WTC11 (cell line): ENCODE measurements around the gene RHOBTB3. TPM values are rescaled to one million over a fixed set of nuclear protein-coding genes. Genes with fewer than 3 reads are reported as not detected.

Experiments used
- ATAC-seq: fragments of 200-7000 bp; cut with Tn5 transposase; 2 replicates; pipeline ENCODE4 v1.10.0; 2021; ENCODE audit warnings: mild to moderate bottlenecking, moderate library complexity
- CTCF ChIA-PET: fragments of 300-600 bp; sonication (Branson Sonifier 250); formaldehyde crosslinking; loops from one replicate; lab custom pipeline; 2021; ENCODE audit warnings: antibody characterized with exemption; lab: Charles Lee
- POLR2A ChIA-PET: fragments of 350-600 bp; sonication (Branson Sonifier 250); formaldehyde crosslinking; loops from one replicate; lab custom pipeline; 2021; ENCODE audit warnings: antibody characterized with exemption; lab: Charles Lee
- DNase-seq: peaks from one replicate; pipeline ENCODE4 v3.0.0; 2021; ENCODE audit warnings: low spot score
- H3K27ac Mint-ChIP-seq: 2 replicates; pipeline ENCODE4 v1.8.0; 2021; ENCODE audit warnings: mixed read lengths
- H3K27me3 Mint-ChIP-seq: 2 replicates; pipeline ENCODE4 v1.8.0; 2021; ENCODE audit warnings: low read depth, mild to moderate bottlenecking, moderate library complexity, mixed read lengths
- H3K36me3 Mint-ChIP-seq: 2 replicates; pipeline ENCODE4 v1.8.0; 2021; ENCODE audit warnings: mixed read lengths
- H3K4me1 Mint-ChIP-seq: 2 replicates; pipeline ENCODE4 v1.8.0; 2022; ENCODE audit warnings: mixed read lengths
- H3K4me3 Mint-ChIP-seq: 2 replicates; pipeline ENCODE4 v1.8.0; 2021; ENCODE audit warnings: mild to moderate bottlenecking, moderate library complexity, mixed read lengths
- H3K9me3 Mint-ChIP-seq: 2 replicates; pipeline ENCODE4 v1.8.0; 2021; ENCODE audit warnings: mixed read lengths
- CREM ChIP-seq: sonication (generic); formaldehyde crosslinking; IDR thresholded peaks from 2 replicates; pipeline ENCODE4 v1.8.1; 2022; ENCODE audit warnings: mild to moderate bottlenecking, missing genetic modification reagents, moderate library complexity
- ELF4 ChIP-seq: sonication (generic); formaldehyde crosslinking; IDR thresholded peaks from 2 replicates; pipeline ENCODE4 v1.8.1; 2022; ENCODE audit warnings: low read depth, mild to moderate bottlenecking, moderate library complexity, missing genetic modification reagents
- ERG ChIP-seq: fragments of 250-450 bp; sonication (Bioruptor Pico); IDR thresholded peaks from 2 replicates; pipeline ENCODE4 v1.8.0; 2021; ENCODE audit warnings: mild to moderate bottlenecking
- ETV6 ChIP-seq: sonication (generic); formaldehyde crosslinking; IDR thresholded peaks from 2 replicates; pipeline ENCODE4 v1.8.1; 2022; ENCODE audit warnings: mild to moderate bottlenecking, missing genetic modification reagents
- MXD4 ChIP-seq: fragments of 250-450 bp; sonication (Bioruptor Pico); IDR thresholded peaks from 2 replicates; pipeline ENCODE4 v1.8.0; 2021; ENCODE audit warnings: mild to moderate bottlenecking, moderate library complexity, borderline replicate concordance
- NFE2L1 ChIP-seq: sonication (generic); formaldehyde crosslinking; IDR thresholded peaks from 2 replicates; pipeline ENCODE4 v1.8.1; 2023; ENCODE audit warnings: missing genetic modification reagents
- PRRX2 ChIP-seq: fragments of 250-450 bp; sonication (Bioruptor Pico); IDR thresholded peaks from 2 replicates; pipeline ENCODE4 v1.8.0; 2021; ENCODE audit warnings: mild to moderate bottlenecking
- SP1 ChIP-seq: sonication (generic); formaldehyde crosslinking; conservative IDR thresholded peaks from 2 replicates; pipeline ENCODE4 v1.8.1; 2022; ENCODE audit warnings: missing genetic modification reagents
- ZNF138 ChIP-seq: sonication (generic); formaldehyde crosslinking; conservative IDR thresholded peaks from 2 replicates; pipeline ENCODE4 v1.8.1; 2022; ENCODE audit warnings: mild to moderate bottlenecking, moderate library complexity, missing genetic modification reagents
- ZNF219 ChIP-seq: sonication (generic); formaldehyde crosslinking; IDR thresholded peaks from 2 replicates; pipeline ENCODE4 v1.8.0; 2023; ENCODE audit warnings: missing genetic modification reagents, mild to moderate bottlenecking, borderline replicate concordance
- ZNF512 ChIP-seq: sonication (generic); formaldehyde crosslinking; IDR thresholded peaks from 2 replicates; pipeline ENCODE4 v1.8.1; 2022; ENCODE audit warnings: missing genetic modification reagents, borderline replicate concordance
- total RNA-seq: library from RNA; stranded (reverse); gene quantifications from 3 replicates; pipeline ENCODE4 v1.2.3, GENCODE V29; 2021
- TF ChIP-seq, protein P1 (sequence below): sonication (generic); formaldehyde crosslinking; IDR thresholded peaks from 2 replicates; pipeline ENCODE4 v1.8.1; 2023; ENCODE audit warnings: mild to moderate bottlenecking, missing genetic modification reagents, moderate library complexity
- TF ChIP-seq, protein P2 (sequence below): sonication (generic); formaldehyde crosslinking; IDR thresholded peaks from 2 replicates; pipeline ENCODE4 v1.8.0; 2022; ENCODE audit warnings: missing genetic modification reagents
- TF ChIP-seq, protein P3 (sequence below): sonication (generic); formaldehyde crosslinking; IDR thresholded peaks from 2 replicates; pipeline ENCODE4 v1.8.0; 2023; ENCODE audit warnings: missing genetic modification reagents, mild to moderate bottlenecking, borderline replicate concordance
- TF ChIP-seq, protein P4 (sequence below): fragments of 250-450 bp; sonication (Bioruptor Pico); IDR thresholded peaks from 2 replicates; pipeline ENCODE4 v1.9.0; 2021; ENCODE audit warnings: mild to moderate bottlenecking
- TF ChIP-seq, protein P5 (sequence below): sonication (generic); formaldehyde crosslinking; IDR thresholded peaks from 2 replicates; pipeline ENCODE4 v1.8.1; 2023; ENCODE audit warnings: mild to moderate bottlenecking, missing genetic modification reagents
- TF ChIP-seq, protein P6 (sequence below): sonication (generic); formaldehyde crosslinking; IDR thresholded peaks from 2 replicates; pipeline ENCODE4 v1.8.0; 2022; ENCODE audit warnings: mild to moderate bottlenecking, missing genetic modification reagents

Gene RHOBTB3
- total RNA-seq, 1 experiment from 2014 or later: 13.8 TPM

GRCh38 chr5:95815155-95815729 lies 84.1 kb downstream of the RHOBTB3 start (continued):
- TF ChIP-seq CREM: no peak
- TF ChIP-seq ETV6 (CRISPR knock-in tag): no peak

GRCh38 chr5:95816341-95816740 lies 85.2 kb downstream of the RHOBTB3 start:
- ATAC-seq: no peak
- POLR2A ChIA-PET: interaction anchor here (0.6 kb wide), 1 partner anchor 9 kb away, joined by 8 read pairs; no protein-coding TSS in a partner anchor

More at GRCh38 chr5:95816341-95816740, 85.2 kb downstream of the RHOBTB3 start:
- H3K36me3 Mint-ChIP-seq: peaks cover 9% of the 10 kb centered on the region
- no peak overlapping the region for H3K4me3 Mint-ChIP-seq
- no peaks in the 10 kb centered on the region for H3K9me3 Mint-ChIP-seq
- no peak overlapping the region for H3K27ac Mint-ChIP-seq
- CTCF ChIA-PET: interaction anchor here (2.8 kb wide), 1 partner anchor 35 kb away, joined by 9 read pairs; no protein-coding TSS in a partner anchor
- H3K4me1 Mint-ChIP-seq: peaks cover 61% of the 10 kb centered on the region
- no peaks in the 10 kb centered on the region for H3K27me3 Mint-ChIP-seq
- DNase-seq: no peak
- TF ChIP-seq, protein P1, sequence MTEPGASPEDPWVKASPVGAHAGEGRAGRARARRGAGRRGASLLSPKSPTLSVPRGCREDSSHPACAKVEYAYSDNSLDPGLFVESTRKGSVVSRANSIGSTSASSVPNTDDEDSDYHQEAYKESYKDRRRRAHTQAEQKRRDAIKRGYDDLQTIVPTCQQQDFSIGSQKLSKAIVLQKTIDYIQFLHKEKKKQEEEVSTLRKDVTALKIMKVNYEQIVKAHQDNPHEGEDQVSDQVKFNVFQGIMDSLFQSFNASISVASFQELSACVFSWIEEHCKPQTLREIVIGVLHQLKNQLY (CRISPR knock-in tag): no peak
- TF ChIP-seq ZNF219 (CRISPR knock-in tag) (no peak), MXD4 (CRISPR knock-in tag) (no peak), NFE2L1 (no peak), ERG (CRISPR knock-in tag) (no peak), ETV6 (CRISPR knock-in tag) (no peak), SP1 (CRISPR knock-in tag) (no peak), PRRX2 (no peak), ZNF138 (CRISPR knock-in tag) (no peak), ELF4 (CRISPR knock-in tag) (no peak), ZNF512 (CRISPR knock-in tag) (no peak)
- TF ChIP-seq, protein P2, sequence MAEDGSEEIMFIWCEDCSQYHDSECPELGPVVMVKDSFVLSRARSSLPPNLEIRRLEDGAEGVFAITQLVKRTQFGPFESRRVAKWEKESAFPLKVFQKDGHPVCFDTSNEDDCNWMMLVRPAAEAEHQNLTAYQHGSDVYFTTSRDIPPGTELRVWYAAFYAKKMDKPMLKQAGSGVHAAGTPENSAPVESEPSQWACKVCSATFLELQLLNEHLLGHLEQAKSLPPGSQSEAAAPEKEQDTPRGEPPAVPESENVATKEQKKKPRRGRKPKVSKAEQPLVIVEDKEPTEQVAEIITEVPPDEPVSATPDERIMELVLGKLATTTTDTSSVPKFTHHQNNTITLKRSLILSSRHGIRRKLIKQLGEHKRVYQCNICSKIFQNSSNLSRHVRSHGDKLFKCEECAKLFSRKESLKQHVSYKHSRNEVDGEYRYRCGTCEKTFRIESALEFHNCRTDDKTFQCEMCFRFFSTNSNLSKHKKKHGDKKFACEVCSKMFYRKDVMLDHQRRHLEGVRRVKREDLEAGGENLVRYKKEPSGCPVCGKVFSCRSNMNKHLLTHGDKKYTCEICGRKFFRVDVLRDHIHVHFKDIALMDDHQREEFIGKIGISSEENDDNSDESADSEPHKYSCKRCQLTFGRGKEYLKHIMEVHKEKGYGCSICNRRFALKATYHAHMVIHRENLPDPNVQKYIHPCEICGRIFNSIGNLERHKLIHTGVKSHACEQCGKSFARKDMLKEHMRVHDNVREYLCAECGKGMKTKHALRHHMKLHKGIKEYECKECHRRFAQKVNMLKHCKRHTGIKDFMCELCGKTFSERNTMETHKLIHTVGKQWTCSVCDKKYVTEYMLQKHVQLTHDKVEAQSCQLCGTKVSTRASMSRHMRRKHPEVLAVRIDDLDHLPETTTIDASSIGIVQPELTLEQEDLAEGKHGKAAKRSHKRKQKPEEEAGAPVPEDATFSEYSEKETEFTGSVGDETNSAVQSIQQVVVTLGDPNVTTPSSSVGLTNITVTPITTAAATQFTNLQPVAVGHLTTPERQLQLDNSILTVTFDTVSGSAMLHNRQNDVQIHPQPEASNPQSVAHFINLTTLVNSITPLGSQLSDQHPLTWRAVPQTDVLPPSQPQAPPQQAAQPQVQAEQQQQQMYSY (CRISPR knock-in tag): no peak
- TF ChIP-seq, protein P3, sequence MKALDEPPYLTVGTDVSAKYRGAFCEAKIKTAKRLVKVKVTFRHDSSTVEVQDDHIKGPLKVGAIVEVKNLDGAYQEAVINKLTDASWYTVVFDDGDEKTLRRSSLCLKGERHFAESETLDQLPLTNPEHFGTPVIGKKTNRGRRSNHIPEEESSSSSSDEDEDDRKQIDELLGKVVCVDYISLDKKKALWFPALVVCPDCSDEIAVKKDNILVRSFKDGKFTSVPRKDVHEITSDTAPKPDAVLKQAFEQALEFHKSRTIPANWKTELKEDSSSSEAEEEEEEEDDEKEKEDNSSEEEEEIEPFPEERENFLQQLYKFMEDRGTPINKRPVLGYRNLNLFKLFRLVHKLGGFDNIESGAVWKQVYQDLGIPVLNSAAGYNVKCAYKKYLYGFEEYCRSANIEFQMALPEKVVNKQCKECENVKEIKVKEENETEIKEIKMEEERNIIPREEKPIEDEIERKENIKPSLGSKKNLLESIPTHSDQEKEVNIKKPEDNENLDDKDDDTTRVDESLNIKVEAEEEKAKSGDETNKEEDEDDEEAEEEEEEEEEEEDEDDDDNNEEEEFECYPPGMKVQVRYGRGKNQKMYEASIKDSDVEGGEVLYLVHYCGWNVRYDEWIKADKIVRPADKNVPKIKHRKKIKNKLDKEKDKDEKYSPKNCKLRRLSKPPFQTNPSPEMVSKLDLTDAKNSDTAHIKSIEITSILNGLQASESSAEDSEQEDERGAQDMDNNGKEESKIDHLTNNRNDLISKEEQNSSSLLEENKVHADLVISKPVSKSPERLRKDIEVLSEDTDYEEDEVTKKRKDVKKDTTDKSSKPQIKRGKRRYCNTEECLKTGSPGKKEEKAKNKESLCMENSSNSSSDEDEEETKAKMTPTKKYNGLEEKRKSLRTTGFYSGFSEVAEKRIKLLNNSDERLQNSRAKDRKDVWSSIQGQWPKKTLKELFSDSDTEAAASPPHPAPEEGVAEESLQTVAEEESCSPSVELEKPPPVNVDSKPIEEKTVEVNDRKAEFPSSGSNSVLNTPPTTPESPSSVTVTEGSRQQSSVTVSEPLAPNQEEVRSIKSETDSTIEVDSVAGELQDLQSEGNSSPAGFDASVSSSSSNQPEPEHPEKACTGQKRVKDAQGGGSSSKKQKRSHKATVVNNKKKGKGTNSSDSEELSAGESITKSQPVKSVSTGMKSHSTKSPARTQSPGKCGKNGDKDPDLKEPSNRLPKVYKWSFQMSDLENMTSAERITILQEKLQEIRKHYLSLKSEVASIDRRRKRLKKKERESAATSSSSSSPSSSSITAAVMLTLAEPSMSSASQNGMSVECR (CRISPR knock-in tag): no peak
- TF ChIP-seq, protein P4, sequence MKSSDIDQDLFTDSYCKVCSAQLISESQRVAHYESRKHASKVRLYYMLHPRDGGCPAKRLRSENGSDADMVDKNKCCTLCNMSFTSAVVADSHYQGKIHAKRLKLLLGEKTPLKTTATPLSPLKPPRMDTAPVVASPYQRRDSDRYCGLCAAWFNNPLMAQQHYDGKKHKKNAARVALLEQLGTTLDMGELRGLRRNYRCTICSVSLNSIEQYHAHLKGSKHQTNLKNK: no peak
- TF ChIP-seq, protein P5, sequence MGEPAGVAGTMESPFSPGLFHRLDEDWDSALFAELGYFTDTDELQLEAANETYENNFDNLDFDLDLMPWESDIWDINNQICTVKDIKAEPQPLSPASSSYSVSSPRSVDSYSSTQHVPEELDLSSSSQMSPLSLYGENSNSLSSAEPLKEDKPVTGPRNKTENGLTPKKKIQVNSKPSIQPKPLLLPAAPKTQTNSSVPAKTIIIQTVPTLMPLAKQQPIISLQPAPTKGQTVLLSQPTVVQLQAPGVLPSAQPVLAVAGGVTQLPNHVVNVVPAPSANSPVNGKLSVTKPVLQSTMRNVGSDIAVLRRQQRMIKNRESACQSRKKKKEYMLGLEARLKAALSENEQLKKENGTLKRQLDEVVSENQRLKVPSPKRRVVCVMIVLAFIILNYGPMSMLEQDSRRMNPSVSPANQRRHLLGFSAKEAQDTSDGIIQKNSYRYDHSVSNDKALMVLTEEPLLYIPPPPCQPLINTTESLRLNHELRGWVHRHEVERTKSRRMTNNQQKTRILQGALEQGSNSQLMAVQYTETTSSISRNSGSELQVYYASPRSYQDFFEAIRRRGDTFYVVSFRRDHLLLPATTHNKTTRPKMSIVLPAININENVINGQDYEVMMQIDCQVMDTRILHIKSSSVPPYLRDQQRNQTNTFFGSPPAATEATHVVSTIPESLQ (CRISPR knock-in tag): no peak
- TF ChIP-seq, protein P6, sequence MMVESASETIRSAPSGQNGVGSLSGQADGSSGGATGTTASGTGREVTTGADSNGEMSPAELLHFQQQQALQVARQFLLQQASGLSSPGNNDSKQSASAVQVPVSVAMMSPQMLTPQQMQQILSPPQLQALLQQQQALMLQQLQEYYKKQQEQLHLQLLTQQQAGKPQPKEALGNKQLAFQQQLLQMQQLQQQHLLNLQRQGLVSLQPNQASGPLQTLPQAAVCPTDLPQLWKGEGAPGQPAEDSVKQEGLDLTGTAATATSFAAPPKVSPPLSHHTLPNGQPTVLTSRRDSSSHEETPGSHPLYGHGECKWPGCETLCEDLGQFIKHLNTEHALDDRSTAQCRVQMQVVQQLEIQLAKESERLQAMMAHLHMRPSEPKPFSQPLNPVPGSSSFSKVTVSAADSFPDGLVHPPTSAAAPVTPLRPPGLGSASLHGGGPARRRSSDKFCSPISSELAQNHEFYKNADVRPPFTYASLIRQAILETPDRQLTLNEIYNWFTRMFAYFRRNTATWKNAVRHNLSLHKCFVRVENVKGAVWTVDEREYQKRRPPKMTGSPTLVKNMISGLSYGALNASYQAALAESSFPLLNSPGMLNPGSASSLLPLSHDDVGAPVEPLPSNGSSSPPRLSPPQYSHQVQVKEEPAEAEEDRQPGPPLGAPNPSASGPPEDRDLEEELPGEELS (CRISPR knock-in tag): no peak
- TF ChIP-seq, all 79 proteins: peak for 0
